Immature natural killer cell (primary cell): ENCODE results near the gene NOC2L. TPM values are rescaled to one million over a fixed set of nuclear protein-coding genes. Genes with fewer than 3 reads are reported as not detected.

Experiments used
- DNase-seq, 3 donors: peaks; one replicate each; pipeline ENCODE4 v3.0.0; 2022; ENCODE audit warnings: mixed read lengths in 1 of 3
- H3K27ac Mint-ChIP-seq, 6 donors: one replicate each; pipeline ENCODE4 v1.8.0; 2020; ENCODE audit warnings: mixed read lengths in 6 of 6, mild to moderate bottlenecking in 5 of 6, inconsistent platforms in 4 of 6, moderate library complexity in 3 of 6
- H3K27me3 Mint-ChIP-seq, 3 donors: one replicate each; pipeline ENCODE4 v1.8.0; 2020 to 2021; ENCODE audit warnings: low read depth in 3 of 3, mild to moderate bottlenecking in 3 of 3, mixed read lengths in 3 of 3, moderate library complexity in 3 of 3, inconsistent platforms in 1 of 3
- H3K36me3 Mint-ChIP-seq, 3 donors: one replicate each; pipeline ENCODE4 v1.8.0; 2020; ENCODE audit warnings: mixed read lengths in 3 of 3, inconsistent platforms in 2 of 3, mild to moderate bottlenecking in 2 of 3
- H3K4me1 Mint-ChIP-seq, 2 donors: one replicate each; pipeline ENCODE4 v1.8.0; 2020; ENCODE audit warnings: inconsistent platforms in 2 of 2, mild to moderate bottlenecking in 2 of 2, mixed read lengths in 2 of 2, moderate library complexity in 1 of 2
- H3K4me3 Mint-ChIP-seq, 5 donors: one replicate each; pipeline ENCODE4 v1.8.0; 2020; ENCODE audit warnings: mild to moderate bottlenecking in 5 of 5, mixed read lengths in 5 of 5, inconsistent platforms in 3 of 5, moderate library complexity in 3 of 5
- H3K9me3 Mint-ChIP-seq, 6 donors: one replicate each; pipeline ENCODE4 v1.8.0; 2020; ENCODE audit warnings: mild to moderate bottlenecking in 6 of 6, mixed read lengths in 6 of 6, inconsistent platforms in 4 of 6, moderate library complexity in 3 of 6
- polyA plus RNA-seq, 3 donors: library from polyadenylated mRNA; unstranded; fragments of 300-500 nt; fragmentation: Illumina TruSeq; gene quantifications; one replicate each; pipeline ENCODE4 v1.2.3, GENCODE V29; 2021

The NOC2L gene
- polyA plus RNA-seq, 3 donors from 2014 or later: 48.2 to 69.8 (median 53.5) TPM

- Mint-ChIP-seq H3K27ac (no peak overlapping the region), H3K27me3 (peaks cover 4 to 18% (median 12%) of the 10 kb centered on the region in 3 donors), H3K36me3 (no peaks in the 10 kb centered on the region), H3K4me1 (peaks cover 2 to 9% of the 10 kb centered on the region in 2 donors), H3K4me3 (no peak overlapping the region), H3K9me3 (no peaks in the 10 kb centered on the region)
- DNase-seq: no peak
These were observed 22.4 kb downstream of the NOC2L start for GRCh38 chr1:936348-937264.

- Mint-ChIP-seq H3K27ac (no peak overlapping the region), H3K27me3 (peaks cover 1 to 21% (median 12%) of the 10 kb centered on the region in 3 donors), H3K4me1 (peaks cover 7 to 9% of the 10 kb centered on the region in 2 donors), H3K4me3 (no peak overlapping the region), H3K36me3 (no peaks in the 10 kb centered on the region), H3K9me3 (peaks cover 0 to 2% (median 0%) of the 10 kb centered on the region in 6 donors)
- no peak for DNase-seq
These were observed 23.3 kb downstream of the NOC2L start for GRCh38 chr1:935751-936231.

- DNase-seq: no peak
- Mint-ChIP-seq H3K27me3 (peaks cover 1 to 21% (median 9%) of the 10 kb centered on the region in 3 donors), H3K36me3 (no peaks in the 10 kb centered on the region), H3K4me3 (no peak overlapping the region), H3K27ac (no peak overlapping the region), H3K4me1 (peaks cover 5 to 7% of the 10 kb centered on the region in 2 donors), H3K9me3 (peaks cover 0 to 2% (median 0%) of the 10 kb centered on the region in 6 donors)
These were observed 23.9 kb downstream of the NOC2L start for GRCh38 chr1:934991-935750.

DNA sequence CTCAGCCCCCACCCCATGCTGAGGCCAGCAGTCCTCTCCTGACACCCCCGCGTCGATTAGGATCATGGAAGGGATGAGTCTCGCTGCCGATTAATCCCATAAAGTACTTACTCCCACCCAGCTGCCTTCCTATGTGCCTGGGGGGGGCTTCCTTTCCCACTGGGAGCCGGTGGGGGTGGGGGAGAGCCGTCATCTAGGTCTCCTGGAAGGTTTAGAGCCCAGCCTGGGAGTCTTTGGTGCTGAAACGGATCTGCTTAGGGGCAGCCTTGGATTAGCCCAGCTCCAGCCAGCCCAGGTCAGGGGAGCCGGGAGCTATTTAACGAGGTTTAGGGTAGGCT is 25.5 kb downstream of the NOC2L start:
- H3K9me3 Mint-ChIP-seq: peaks cover 0 to 2% (median 0%) of the 10 kb centered on the region in 6 donors
- H3K4me3 Mint-ChIP-seq: no peak overlapping the region
- no peaks in the 10 kb centered on the region for H3K36me3 Mint-ChIP-seq
- no peak overlapping the region for H3K27ac Mint-ChIP-seq
- peaks cover 5 to 7% of the 10 kb centered on the region in 2 donors for H3K4me1 Mint-ChIP-seq
- peaks cover 1 to 10% (median 6%) of the 10 kb centered on the region in 3 donors for H3K27me3 Mint-ChIP-seq
- no peak for DNase-seq

DNA sequence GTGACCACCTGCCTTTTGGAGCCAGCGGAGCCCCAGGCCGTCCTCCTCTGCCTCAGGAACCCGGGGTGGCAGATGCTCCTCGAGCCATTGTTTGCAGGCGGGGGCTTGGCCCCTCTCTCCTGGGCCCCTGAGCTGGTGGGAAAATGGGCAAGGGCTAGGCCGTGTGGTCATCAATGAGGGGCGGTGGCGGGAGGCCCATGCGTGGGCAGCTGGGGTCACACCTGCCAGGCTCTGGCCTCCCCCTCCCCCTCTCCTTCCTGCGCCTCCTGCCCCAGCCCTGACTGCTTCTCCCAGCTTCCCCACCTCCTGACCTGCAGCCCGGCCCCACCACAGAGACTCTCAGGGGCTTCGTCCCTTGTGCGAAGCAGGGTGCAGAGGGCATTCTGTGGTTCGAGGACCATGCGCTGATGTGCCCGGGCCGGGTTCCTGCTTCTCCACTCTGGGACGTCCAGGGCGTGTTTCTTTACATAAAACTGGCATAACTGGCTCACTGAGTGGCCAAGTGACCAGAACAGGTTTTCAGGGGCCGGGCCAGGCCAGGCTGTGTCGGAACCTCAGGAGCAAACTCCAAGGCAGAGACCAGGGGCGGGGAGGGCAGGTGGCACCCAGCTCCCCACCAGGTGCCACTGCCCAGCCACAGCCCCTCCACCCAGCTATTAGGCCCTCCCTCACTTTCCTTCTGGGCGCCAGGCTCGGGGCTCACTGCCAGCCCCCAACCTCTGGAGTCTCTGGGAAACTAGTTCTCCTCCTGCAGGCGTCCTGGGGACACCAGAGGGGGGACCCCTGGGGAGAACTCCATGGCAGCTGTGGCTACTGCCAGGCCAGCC is 26.1 kb downstream of the NOC2L start:
- H3K27me3 Mint-ChIP-seq: peaks cover 1 to 9% (median 6%) of the 10 kb centered on the region in 3 donors
- H3K4me1 Mint-ChIP-seq: peaks cover 5 to 7% of the 10 kb centered on the region in 2 donors
- no peak for DNase-seq
- no peaks in the 10 kb centered on the region for H3K36me3 Mint-ChIP-seq
- H3K4me3 Mint-ChIP-seq: no peak overlapping the region
- H3K27ac Mint-ChIP-seq: no peak overlapping the region
- H3K9me3 Mint-ChIP-seq: peaks cover 0 to 2% (median 0%) of the 10 kb centered on the region in 6 donors

- Mint-ChIP-seq H3K36me3 (no peaks in the 10 kb centered on the region), H3K27ac (no peak overlapping the region), H3K9me3 (peaks cover 0 to 2% (median 0%) of the 10 kb centered on the region in 6 donors), H3K4me3 (no peak overlapping the region), H3K27me3 (peaks cover 2 to 11% (median 2%) of the 10 kb centered on the region in 3 donors), H3K4me1 (peaks cover 5 to 7% of the 10 kb centered on the region in 2 donors)
- DNase-seq: no peak
These were observed 26.9 kb downstream of the NOC2L start for GRCh38 chr1:932173-932510.

- peaks cover 3 to 14% (median 6%) of the 10 kb centered on the region in 3 donors for H3K27me3 Mint-ChIP-seq
- no peaks in the 10 kb centered on the region for H3K36me3 Mint-ChIP-seq
- DNase-seq: no peak
- H3K4me3 Mint-ChIP-seq: peak overlapping the region in 1 of 5 donors; percentile 22
- peaks cover 5 to 7% of the 10 kb centered on the region in 2 donors for H3K4me1 Mint-ChIP-seq
- no peak overlapping the region for H3K27ac Mint-ChIP-seq
- H3K9me3 Mint-ChIP-seq: peaks cover 0 to 2% (median 0%) of the 10 kb centered on the region in 6 donors
These were observed 27.5 kb downstream of the NOC2L start for GRCh38 chr1:931380-932172.

- DNase-seq: no peak
- no peak overlapping the region for H3K27ac Mint-ChIP-seq
- H3K4me3 Mint-ChIP-seq: no peak overlapping the region
- H3K27me3 Mint-ChIP-seq: peaks cover 4 to 19% (median 11%) of the 10 kb centered on the region in 3 donors
- H3K9me3 Mint-ChIP-seq: peaks cover 0 to 2% (median 0%) of the 10 kb centered on the region in 6 donors
- no peaks in the 10 kb centered on the region for H3K36me3 Mint-ChIP-seq
- H3K4me1 Mint-ChIP-seq: peaks cover 5 to 7% of the 10 kb centered on the region in 2 donors
These were observed 28.4 kb downstream of the NOC2L start for GRCh38 chr1:930633-931138.

GRCh38 chr1:929712-930632 is 29.1 kb downstream of the NOC2L start:
- Mint-ChIP-seq H3K27ac (no peak overlapping the region), H3K36me3 (no peaks in the 10 kb centered on the region), H3K27me3 (peaks cover 4 to 16% (median 12%) of the 10 kb centered on the region in 3 donors), H3K9me3 (peaks cover 0 to 2% (median 0%) of the 10 kb centered on the region in 6 donors), H3K4me1 (peaks cover 5 to 7% of the 10 kb centered on the region in 2 donors), H3K4me3 (no peak overlapping the region)
- no peak for DNase-seq

GRCh38 chr1:928825-929661 is 30.0 kb downstream of the NOC2L start:
- H3K9me3 Mint-ChIP-seq: peaks cover 0 to 2% (median 0%) of the 10 kb centered on the region in 6 donors
- DNase-seq: no peak
- H3K27ac Mint-ChIP-seq: no peak overlapping the region
- peaks cover 4 to 14% (median 12%) of the 10 kb centered on the region in 3 donors for H3K27me3 Mint-ChIP-seq
- H3K4me1 Mint-ChIP-seq: peaks cover 6 to 7% of the 10 kb centered on the region in 2 donors
- H3K4me3 Mint-ChIP-seq: no peak overlapping the region
- no peaks in the 10 kb centered on the region for H3K36me3 Mint-ChIP-seq

- Mint-ChIP-seq H3K36me3 (no peaks in the 10 kb centered on the region), H3K27me3 (peaks cover 8 to 17% (median 16%) of the 10 kb centered on the region in 3 donors), H3K4me1 (peaks cover 11 to 13% of the 10 kb centered on the region in 2 donors), H3K9me3 (peaks cover 0 to 2% (median 0%) of the 10 kb centered on the region in 6 donors), H3K27ac (no peak overlapping the region), H3K4me3 (no peak overlapping the region)
- no peak for DNase-seq
These were observed 31.3 kb downstream of the NOC2L start for GRCh38 chr1:927748-928147.
